ENCODE measurements around the gene HTT.

The HTT gene

GRCh38 chr4:3184725-3185124 is 110.2 kb downstream of the HTT start:
- Histone ChIP-seq H3K4me1 (peaks cover 0 to 16% (median 11%) of the 10 kb centered on the region in 10 experiments; a peak in 12 of 20 replicates), H3K27ac (no peak overlapping the region), H3K36me3 (peaks cover 93 to 99% (median 97%) of the 10 kb centered on the region in 11 experiments), H4K20me1 (peaks cover 0 to 23% (median 7%) of the 10 kb centered on the region in 11 experiments; a peak in 9 of 22 replicates), H3K9me3 (replicated peaks in 1 of 11) (no peaks in the 10 kb centered on the region), H3K27me3 (no peaks in the 10 kb centered on the region), H3K9ac (no peak overlapping the region), H3K4me2 (peak overlapping the region in 1 of 11 experiments; percentile 5; a peak in 1 of 22 replicates), H3K4me3 (no peak overlapping the region)
- TF ChIP-seq Cebpa-rat (IDR thresholded peaks at IDR 0.05): no peak

- H3K4me1 ChIP-seq: peaks cover 0 to 16% (median 11%) of the 10 kb centered on the region in 10 experiments; a peak in 12 of 20 replicates
- no peak for TF ChIP-seq Cebpa-rat (IDR thresholded peaks at IDR 0.05)
- peaks cover 0 to 23% (median 7%) of the 10 kb centered on the region in 11 experiments; a peak in 6 of 22 replicates for H4K20me1 ChIP-seq
- H3K27me3 ChIP-seq: no peaks in the 10 kb centered on the region
- H3K9ac ChIP-seq: no peak overlapping the region
- H3K36me3 ChIP-seq: peaks cover 90 to 100% (median 98%) of the 10 kb centered on the region in 11 experiments
- no peak overlapping the region for H3K4me3 ChIP-seq
- H3K4me2 ChIP-seq: no peak overlapping the region
- H3K9me3 ChIP-seq (replicated peaks in 1 of 11): no peaks in the 10 kb centered on the region
- no peak overlapping the region for H3K27ac ChIP-seq
Observed at GRCh38 chr4:3186609-3187008, 112.1 kb downstream of the HTT start.

- TF ChIP-seq Cebpa-rat (IDR thresholded peaks at IDR 0.05): no peak
- no peak overlapping the region for H3K27ac ChIP-seq
- no peaks in the 10 kb centered on the region for H3K27me3 ChIP-seq
- peaks cover 0 to 21% (median 11%) of the 10 kb centered on the region in 10 experiments; a peak in 12 of 20 replicates for H3K4me1 ChIP-seq
- no peak overlapping the region for H3K4me2 ChIP-seq
- H3K4me3 ChIP-seq: no peak overlapping the region
- H3K36me3 ChIP-seq: peaks cover 82 to 100% (median 97%) of the 10 kb centered on the region in 11 experiments
- H3K9me3 ChIP-seq (replicated peaks in 1 of 11): no peaks in the 10 kb centered on the region
- H3K9ac ChIP-seq: no peak overlapping the region
- H4K20me1 ChIP-seq: peaks cover 0 to 30% (median 7%) of the 10 kb centered on the region in 11 experiments; a peak in 9 of 22 replicates
Observed at GRCh38 chr4:3188118-3188517, 113.6 kb downstream of the HTT start.

- no peaks in the 10 kb centered on the region for H3K9me3 ChIP-seq (replicated peaks in 1 of 11)
- H3K9ac ChIP-seq: no peak overlapping the region
- no peak for TF ChIP-seq Cebpa-rat (IDR thresholded peaks at IDR 0.05)
- H3K36me3 ChIP-seq: peaks cover 72 to 99% (median 89%) of the 10 kb centered on the region in 11 experiments
- H3K4me1 ChIP-seq: peaks cover 0 to 21% (median 10%) of the 10 kb centered on the region in 10 experiments; a peak in 12 of 20 replicates
- no peaks in the 10 kb centered on the region for H3K27me3 ChIP-seq
- H3K27ac ChIP-seq: no peak overlapping the region
- no peak overlapping the region for H3K4me2 ChIP-seq
- H4K20me1 ChIP-seq: peaks cover 0 to 35% (median 8%) of the 10 kb centered on the region in 11 experiments; a peak in 10 of 22 replicates
- H3K4me3 ChIP-seq: no peak overlapping the region
Observed at GRCh38 chr4:3189459-3189858, 115.0 kb downstream of the HTT start.

- peaks cover 69 to 99% (median 90%) of the 10 kb centered on the region in 11 experiments for H3K36me3 ChIP-seq
- no peak overlapping the region for H3K27ac ChIP-seq
- H3K4me1 ChIP-seq: peaks cover 0 to 11% (median 4%) of the 10 kb centered on the region in 10 experiments; a peak in 9 of 20 replicates
- no peak for TF ChIP-seq Cebpa-rat (IDR thresholded peaks at IDR 0.05)
- H4K20me1 ChIP-seq: peaks cover 0 to 39% (median 13%) of the 10 kb centered on the region in 11 experiments; a peak in 10 of 22 replicates
- H3K9me3 ChIP-seq (replicated peaks in 1 of 11): no peaks in the 10 kb centered on the region
- no peak overlapping the region for H3K9ac ChIP-seq
- H3K27me3 ChIP-seq: no peaks in the 10 kb centered on the region
- no peak overlapping the region for H3K4me2 ChIP-seq
- H3K4me3 ChIP-seq: no peak overlapping the region
Observed at GRCh38 chr4:3190549-3190948, 116.1 kb downstream of the HTT start.

- Histone ChIP-seq H3K9ac (peak overlapping the region in 3 of 11 experiments; percentile 7 to 30 (median 13); a peak in 2 of 22 replicates), H3K4me3 (no peak overlapping the region), H3K36me3 (peaks cover 70 to 99% (median 89%) of the 10 kb centered on the region in 11 experiments), H3K27ac (peak overlapping the region in 4 of 11 experiments; percentile 21 to 54 (median 30); a peak in 4 of 22 replicates), H4K20me1 (peaks cover 0 to 52% (median 17%) of the 10 kb centered on the region in 11 experiments; a peak in 12 of 22 replicates), H3K9me3 (replicated peaks in 1 of 11) (no peaks in the 10 kb centered on the region), H3K27me3 (no peaks in the 10 kb centered on the region), H3K4me2 (no peak overlapping the region), H3K4me1 (peaks cover 0 to 16% (median 12%) of the 10 kb centered on the region in 10 experiments; a peak in 11 of 20 replicates)
- TF ChIP-seq Cebpa-rat (IDR thresholded peaks at IDR 0.05): no peak
Observed at GRCh38 chr4:3192188-3192587, 117.7 kb downstream of the HTT start.

GRCh38 chr4:3192827-3193226 is 118.3 kb downstream of the HTT start:
- H3K27me3 ChIP-seq: no peaks in the 10 kb centered on the region
- peaks cover 0 to 58% (median 23%) of the 10 kb centered on the region in 11 experiments; a peak in 12 of 22 replicates for H4K20me1 ChIP-seq
- H3K9ac ChIP-seq: peak overlapping the region in 1 of 11 experiments; percentile 12; a peak in 2 of 22 replicates
- H3K9me3 ChIP-seq (replicated peaks in 1 of 11): no peaks in the 10 kb centered on the region
- no peak for TF ChIP-seq Cebpa-rat (IDR thresholded peaks at IDR 0.05)
- H3K27ac ChIP-seq: no peak overlapping the region; a peak in 1 of 22 replicates
- H3K4me1 ChIP-seq: peaks cover 0 to 16% (median 12%) of the 10 kb centered on the region in 10 experiments; a peak in 11 of 20 replicates
- peaks cover 70 to 99% (median 89%) of the 10 kb centered on the region in 11 experiments for H3K36me3 ChIP-seq
- no peak overlapping the region for H3K4me3 ChIP-seq
- no peak overlapping the region for H3K4me2 ChIP-seq

GRCh38 chr4:3193531-3194203 is 119.2 kb downstream of the HTT start:
- peaks cover 64 to 99% (median 89%) of the 10 kb centered on the region in 11 experiments for H3K36me3 ChIP-seq
- H4K20me1 ChIP-seq: peaks cover 0 to 62% (median 26%) of the 10 kb centered on the region in 11 experiments; a peak in 12 of 22 replicates
- H3K9me3 ChIP-seq (replicated peaks in 1 of 11): no peaks in the 10 kb centered on the region
- peak overlapping the region in 1 of 11 experiments; percentile 11; a peak in 2 of 22 replicates for H3K9ac ChIP-seq
- no peak overlapping the region for H3K4me2 ChIP-seq
- no peak for TF ChIP-seq Cebpa-rat (IDR thresholded peaks at IDR 0.05)
- H3K27me3 ChIP-seq: no peaks in the 10 kb centered on the region
- no peak overlapping the region for H3K27ac ChIP-seq
- H3K4me1 ChIP-seq: peaks cover 0 to 16% (median 12%) of the 10 kb centered on the region in 10 experiments; a peak in 11 of 20 replicates
- H3K4me3 ChIP-seq: no peak overlapping the region

All from BLaER1 treated with 17β-estradiol and CSF1 and Interleukin-3, amounts not matched to agents 10 nM and 100 nM (cell line).